Adrenal gland (tissue), 5 donors: ENCODE data around the gene MGAT5.

Experiments used
- POLR2A ChIP-seq, 2 donors: fragments of 450-650 bp; IDR thresholded peaks; one replicate each; pipeline ENCODE4 v1.6.1; 2017; ENCODE audit warnings: antibody characterized with exemption in 2 of 2, mild to moderate bottlenecking in 2 of 2, moderate library complexity in 1 of 2
- TF ChIP-seq, protein P1 (sequence below), 6 experiments: fragments of 450-650 bp in 4 of 6; fragments of 200-600 bp in 2 of 6; sonication (generic) in 1 of 6; IDR thresholded peaks; 1 replicate in 5 of 6; 2 replicates in 1 of 6; pipeline versions ENCODE4 v1.5.1 to v1.8.0; 2016 to 2021; ENCODE audit warnings: antibody characterized with exemption in 6 of 6, mild to moderate bottlenecking in 2 of 6, moderate library complexity in 1 of 6
- donor health status: DM: no; HTN: no; CAD: no.

DNA sequence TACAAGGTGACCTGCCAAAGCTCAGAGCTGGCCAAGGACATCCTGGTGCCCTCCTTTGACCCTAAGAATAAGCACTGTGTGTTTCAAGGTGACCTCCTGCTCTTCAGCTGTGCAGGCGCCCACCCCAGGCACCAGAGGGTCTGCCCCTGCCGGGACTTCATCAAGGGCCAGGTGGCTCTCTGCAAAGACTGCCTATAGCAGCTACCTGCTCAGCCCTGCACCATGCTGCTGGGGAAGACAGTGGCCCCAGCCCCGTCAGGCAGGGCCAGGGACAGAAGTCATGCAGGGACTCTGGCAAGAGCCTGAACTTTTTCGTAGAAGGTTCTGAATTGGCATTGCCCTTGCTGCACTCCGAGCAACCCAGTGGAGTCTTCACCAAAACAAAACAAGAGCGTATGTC, 194.8 kb downstream of the MGAT5 start:
- TF ChIP-seq, protein P1, sequence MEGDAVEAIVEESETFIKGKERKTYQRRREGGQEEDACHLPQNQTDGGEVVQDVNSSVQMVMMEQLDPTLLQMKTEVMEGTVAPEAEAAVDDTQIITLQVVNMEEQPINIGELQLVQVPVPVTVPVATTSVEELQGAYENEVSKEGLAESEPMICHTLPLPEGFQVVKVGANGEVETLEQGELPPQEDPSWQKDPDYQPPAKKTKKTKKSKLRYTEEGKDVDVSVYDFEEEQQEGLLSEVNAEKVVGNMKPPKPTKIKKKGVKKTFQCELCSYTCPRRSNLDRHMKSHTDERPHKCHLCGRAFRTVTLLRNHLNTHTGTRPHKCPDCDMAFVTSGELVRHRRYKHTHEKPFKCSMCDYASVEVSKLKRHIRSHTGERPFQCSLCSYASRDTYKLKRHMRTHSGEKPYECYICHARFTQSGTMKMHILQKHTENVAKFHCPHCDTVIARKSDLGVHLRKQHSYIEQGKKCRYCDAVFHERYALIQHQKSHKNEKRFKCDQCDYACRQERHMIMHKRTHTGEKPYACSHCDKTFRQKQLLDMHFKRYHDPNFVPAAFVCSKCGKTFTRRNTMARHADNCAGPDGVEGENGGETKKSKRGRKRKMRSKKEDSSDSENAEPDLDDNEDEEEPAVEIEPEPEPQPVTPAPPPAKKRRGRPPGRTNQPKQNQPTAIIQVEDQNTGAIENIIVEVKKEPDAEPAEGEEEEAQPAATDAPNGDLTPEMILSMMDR (IDR thresholded peaks at IDR 0.05), result no peak
- TF ChIP-seq POLR2A (IDR thresholded peaks at IDR 0.05), result no peak
